ENCODE data around the gene ECHDC3.

ECHDC3 gene

DNA sequence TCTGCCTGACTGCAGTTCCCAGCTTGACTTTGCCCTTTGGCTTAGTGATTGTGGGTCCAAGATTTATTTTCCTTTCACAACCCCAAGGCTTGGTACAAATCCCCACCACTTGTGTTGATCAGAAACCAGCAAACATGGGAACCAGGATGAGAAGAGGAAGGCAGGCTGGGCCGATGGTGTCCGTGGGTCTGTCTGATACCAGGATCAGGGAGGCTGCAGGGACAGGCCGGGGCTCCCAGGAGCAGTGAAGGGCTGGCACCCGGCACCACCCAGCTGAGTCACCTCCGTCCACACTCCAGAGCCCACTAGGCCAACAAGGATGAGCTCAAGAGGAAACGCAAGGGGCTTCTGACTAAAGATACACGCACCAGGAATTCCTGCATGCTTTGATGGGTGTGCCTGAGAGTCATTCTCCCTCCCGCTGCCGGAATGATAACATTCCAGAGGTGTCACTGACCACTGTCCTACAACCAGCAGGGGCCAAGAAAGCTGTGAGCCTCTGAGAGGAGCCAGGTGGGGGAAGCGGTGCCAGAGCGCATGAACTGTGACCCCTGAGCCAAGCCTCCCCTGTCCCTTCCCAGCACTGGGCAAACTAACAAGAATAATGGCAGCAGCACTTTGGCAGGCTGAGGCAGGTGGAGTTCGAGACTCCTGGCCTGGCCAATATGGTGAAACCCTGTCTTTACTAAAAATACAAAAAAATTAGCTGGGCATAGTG lies 51.7 kb downstream of the ECHDC3 start:
- Histone ChIP-seq H3K4me3 (ENCODE audit: low read length, poor library complexity, severe bottlenecking) (no peak overlapping the region), H3F3A (ENCODE audit: low read depth) (0 out of 2 replicates have a peak, but pooled peaks cover under 1% of the 10 kb centered on the region), H3K27me3 (ENCODE audit: insufficient read depth, low read length, poor library complexity, severe bottlenecking) (no peaks in the 10 kb centered on the region), H3K9ac (ENCODE audit: low read depth, low read length, poor library complexity, severe bottlenecking) (no peak overlapping the region), H3K9me3 (ENCODE audit: insufficient read depth, low read depth, low read length) (no peaks in the 10 kb centered on the region), H3K4me1 (ENCODE audit: insufficient read depth, low read length, poor library complexity, severe bottlenecking) (peaks cover 16% of the 10 kb centered on the region), H3K4me2 (ENCODE audit: low read depth, low read length, poor library complexity, severe bottlenecking) (no peak overlapping the region), H3K9me2 (replicated peaks; ENCODE audit: low read depth, low read length) (no peaks in the 10 kb centered on the region), H3K79me2 (ENCODE audit: insufficient read depth, low read length) (no peaks in the 10 kb centered on the region), H3K36me3 (ENCODE audit: insufficient read depth, low read length) (no peaks in the 10 kb centered on the region), H2AFZ (ENCODE audit: low read length) (no peak overlapping the region), H4K20me1 (ENCODE audit: insufficient read depth, low read length, poor library complexity, severe bottlenecking) (no peaks in the 10 kb centered on the region)
- no peak for TF ChIP-seq EZH2phosphoT487 (IDR thresholded peaks at IDR 0.05; ENCODE audit: borderline replicate concordance)
- TF ChIP-seq, protein P1, sequence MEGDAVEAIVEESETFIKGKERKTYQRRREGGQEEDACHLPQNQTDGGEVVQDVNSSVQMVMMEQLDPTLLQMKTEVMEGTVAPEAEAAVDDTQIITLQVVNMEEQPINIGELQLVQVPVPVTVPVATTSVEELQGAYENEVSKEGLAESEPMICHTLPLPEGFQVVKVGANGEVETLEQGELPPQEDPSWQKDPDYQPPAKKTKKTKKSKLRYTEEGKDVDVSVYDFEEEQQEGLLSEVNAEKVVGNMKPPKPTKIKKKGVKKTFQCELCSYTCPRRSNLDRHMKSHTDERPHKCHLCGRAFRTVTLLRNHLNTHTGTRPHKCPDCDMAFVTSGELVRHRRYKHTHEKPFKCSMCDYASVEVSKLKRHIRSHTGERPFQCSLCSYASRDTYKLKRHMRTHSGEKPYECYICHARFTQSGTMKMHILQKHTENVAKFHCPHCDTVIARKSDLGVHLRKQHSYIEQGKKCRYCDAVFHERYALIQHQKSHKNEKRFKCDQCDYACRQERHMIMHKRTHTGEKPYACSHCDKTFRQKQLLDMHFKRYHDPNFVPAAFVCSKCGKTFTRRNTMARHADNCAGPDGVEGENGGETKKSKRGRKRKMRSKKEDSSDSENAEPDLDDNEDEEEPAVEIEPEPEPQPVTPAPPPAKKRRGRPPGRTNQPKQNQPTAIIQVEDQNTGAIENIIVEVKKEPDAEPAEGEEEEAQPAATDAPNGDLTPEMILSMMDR (conservative IDR thresholded peaks at IDR 0.05; ENCODE audit: low read length) = no peak

- 0 out of 2 replicates have a peak, but pooled peaks cover 3% of the 10 kb centered on the region for H3F3A ChIP-seq (ENCODE audit: low read depth)
- no peaks in the 10 kb centered on the region for H3K27me3 ChIP-seq (ENCODE audit: insufficient read depth, low read length, poor library complexity, severe bottlenecking)
- no peaks in the 10 kb centered on the region for H3K9me3 ChIP-seq (ENCODE audit: insufficient read depth, low read depth, low read length)
- H3K79me2 ChIP-seq (ENCODE audit: insufficient read depth, low read length) = no peaks in the 10 kb centered on the region
- no peak overlapping the region for H2AFZ ChIP-seq (ENCODE audit: low read length)
- no peaks in the 10 kb centered on the region for H3K36me3 ChIP-seq (ENCODE audit: insufficient read depth, low read length)
- H3K9me2 ChIP-seq (replicated peaks; ENCODE audit: low read depth, low read length) = no peaks in the 10 kb centered on the region
- H3K4me3 ChIP-seq (ENCODE audit: low read length, poor library complexity, severe bottlenecking) = no peak overlapping the region
- no peak overlapping the region for H3K4me2 ChIP-seq (ENCODE audit: low read depth, low read length, poor library complexity, severe bottlenecking)
- no peaks in the 10 kb centered on the region for H4K20me1 ChIP-seq (ENCODE audit: insufficient read depth, low read length, poor library complexity, severe bottlenecking)
- H3K4me1 ChIP-seq (ENCODE audit: insufficient read depth, low read length, poor library complexity, severe bottlenecking) = peaks cover 23% of the 10 kb centered on the region
- no peak overlapping the region for H3K9ac ChIP-seq (ENCODE audit: low read depth, low read length, poor library complexity, severe bottlenecking)
- no peak for TF ChIP-seq EZH2phosphoT487 (IDR thresholded peaks at IDR 0.05; ENCODE audit: borderline replicate concordance)
- TF ChIP-seq, protein P1 (conservative IDR thresholded peaks at IDR 0.05; ENCODE audit: low read length) = no peak
These were observed 52.4 kb downstream of the ECHDC3 start for GRCh38 chr10:11794566-11794965.

DNA sequence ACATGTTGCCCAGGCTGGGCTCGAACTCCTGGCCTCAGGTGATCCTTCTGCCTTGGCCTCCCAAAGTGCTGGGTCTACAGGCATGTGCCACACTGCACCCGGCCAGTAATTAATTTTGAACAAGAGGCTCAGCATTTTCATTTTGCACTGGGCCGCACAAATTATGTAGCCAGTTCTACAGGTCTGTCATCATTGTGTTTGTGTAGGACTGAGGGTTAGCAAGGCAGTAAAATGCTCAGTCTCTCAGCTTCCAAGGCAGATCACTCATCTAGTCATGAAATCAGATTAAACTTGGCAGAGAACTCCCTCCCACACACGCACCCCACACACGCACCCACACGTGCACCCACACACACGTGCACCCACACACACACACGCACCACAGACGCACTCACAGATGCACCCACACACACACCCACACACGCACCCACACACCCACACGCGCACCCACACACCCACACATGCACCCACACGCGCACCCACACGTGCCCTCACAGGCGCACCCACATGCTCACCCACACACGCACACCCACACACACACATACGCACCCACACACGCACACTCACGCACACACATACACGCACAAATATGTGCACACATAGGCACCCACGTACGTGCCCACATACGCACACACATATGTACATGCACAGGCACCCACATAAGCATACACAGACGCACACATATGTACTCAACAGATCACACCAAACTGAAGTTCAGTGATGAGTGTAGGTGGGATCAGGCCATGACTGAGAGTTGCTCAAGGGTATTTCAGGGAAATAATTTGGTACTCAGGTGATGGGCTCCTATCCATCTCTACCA lies 53.1 kb downstream of the ECHDC3 start:
- Histone ChIP-seq H3K79me2 (ENCODE audit: insufficient read depth, low read length) (no peaks in the 10 kb centered on the region), H3K9me2 (replicated peaks; ENCODE audit: low read depth, low read length) (no peaks in the 10 kb centered on the region), H4K20me1 (ENCODE audit: insufficient read depth, low read length, poor library complexity, severe bottlenecking) (no peaks in the 10 kb centered on the region), H3F3A (ENCODE audit: low read depth) (0 out of 2 replicates have a peak, but pooled peaks cover 3% of the 10 kb centered on the region), H3K9me3 (ENCODE audit: insufficient read depth, low read depth, low read length) (no peaks in the 10 kb centered on the region), H3K27me3 (ENCODE audit: insufficient read depth, low read length, poor library complexity, severe bottlenecking) (no peaks in the 10 kb centered on the region), H3K36me3 (ENCODE audit: insufficient read depth, low read length) (no peaks in the 10 kb centered on the region), H3K4me3 (ENCODE audit: low read length, poor library complexity, severe bottlenecking) (no peak overlapping the region), H3K4me2 (ENCODE audit: low read depth, low read length, poor library complexity, severe bottlenecking) (no peak overlapping the region), H3K9ac (ENCODE audit: low read depth, low read length, poor library complexity, severe bottlenecking) (no peak overlapping the region), H2AFZ (ENCODE audit: low read length) (no peak overlapping the region), H3K4me1 (ENCODE audit: insufficient read depth, low read length, poor library complexity, severe bottlenecking) (peaks cover 28% of the 10 kb centered on the region)
- TF ChIP-seq, protein P1 (conservative IDR thresholded peaks at IDR 0.05; ENCODE audit: low read length) = no peak
- TF ChIP-seq EZH2phosphoT487 (IDR thresholded peaks at IDR 0.05; ENCODE audit: borderline replicate concordance) = no peak

Data from Loucy (cell line).